Activated naive CD8-positive, alpha-beta T cell treated with anti-CD3 and anti-CD28 coated beads for 36 hours (primary cell): ENCODE results near the gene IBA57. TPM values are rescaled to one million over a fixed set of nuclear protein-coding genes. Genes with fewer than 3 reads are reported as not detected.
"Not testable (repeated sequence)": the region's sequence is repeated elsewhere in the genome, so short reads cannot be mapped to it uniquely, and the experiment has no call there.

Experiments
- DNase-seq: peaks from one replicate; pipeline ENCODE4 v3.0.0; 2021
- H3K27ac Mint-ChIP-seq: one replicate; pipeline ENCODE4 v1.8.0; 2022; ENCODE audit warnings: mild to moderate bottlenecking, moderate library complexity, mixed read lengths
- H3K27me3 Mint-ChIP-seq: one replicate; pipeline ENCODE4 v1.8.0; 2022; ENCODE audit warnings: mild to moderate bottlenecking, mixed read lengths
- H3K36me3 Mint-ChIP-seq: one replicate; pipeline ENCODE4 v1.8.0; 2021; ENCODE audit warnings: mild to moderate bottlenecking, mixed read lengths
- H3K4me1 Mint-ChIP-seq: one replicate; pipeline ENCODE4 v1.8.0; 2021; ENCODE audit warnings: mixed read lengths
- H3K4me3 Mint-ChIP-seq: one replicate; pipeline ENCODE4 v1.8.0; 2022; ENCODE audit warnings: mild to moderate bottlenecking, moderate library complexity, mixed read lengths
- H3K9me3 Mint-ChIP-seq: one replicate; pipeline ENCODE4 v1.8.0; 2022; ENCODE audit warnings: mixed read lengths
- total RNA-seq, 2 experiments: library from RNA; stranded (reverse); gene quantifications; one replicate each; pipeline ENCODE4 v1.2.3, GENCODE V29; 2021

IBA57 gene
- total RNA-seq, 2 experiments from 2014 or later: 18.1 to 19.3 TPM

DNA sequence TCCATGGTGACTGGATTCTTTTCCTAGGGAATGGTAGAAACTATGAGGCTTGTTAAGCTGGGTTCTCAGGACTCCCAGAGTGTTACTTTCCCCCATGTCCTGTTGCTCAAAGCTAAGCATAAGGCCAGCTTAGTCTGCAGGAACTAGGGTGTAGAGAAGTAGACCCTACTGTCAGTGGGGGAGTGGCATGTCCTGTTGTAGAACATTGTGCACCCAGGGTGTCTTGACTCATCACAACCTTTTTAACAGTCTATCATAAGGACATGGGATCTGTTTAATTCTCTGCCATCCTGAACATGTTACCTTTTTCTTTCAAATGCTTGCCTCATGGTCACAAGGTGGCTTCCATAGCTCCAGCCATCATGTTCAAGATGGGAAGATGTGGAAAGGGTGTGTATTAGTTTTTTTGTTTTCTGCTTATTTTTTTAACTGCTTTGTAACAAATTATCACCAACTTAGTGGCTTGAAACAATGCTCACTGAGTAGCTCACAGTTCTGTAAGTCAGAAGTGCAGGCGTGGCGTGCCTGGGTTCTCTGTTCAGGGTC, 59.6 kb downstream of the IBA57 start:
- Mint-ChIP-seq H3K4me3 (no peak overlapping the region), H3K4me1 (no peaks in the 10 kb centered on the region), H3K27ac (no peak overlapping the region), H3K36me3 (peaks cover 52% of the 10 kb centered on the region), H3K9me3 (peaks cover 5% of the 10 kb centered on the region), H3K27me3 (no peaks in the 10 kb centered on the region)
- DNase-seq: no peak

- H3K4me1 Mint-ChIP-seq: no peaks in the 10 kb centered on the region
- H3K9me3 Mint-ChIP-seq: peaks cover 5% of the 10 kb centered on the region
- peaks cover 55% of the 10 kb centered on the region for H3K36me3 Mint-ChIP-seq
- no peak overlapping the region for H3K4me3 Mint-ChIP-seq
- no peak overlapping the region for H3K27ac Mint-ChIP-seq
- no peaks in the 10 kb centered on the region for H3K27me3 Mint-ChIP-seq
- no peak for DNase-seq
Measured at GRCh38 chr1:228225740-228226139, 60.1 kb downstream of the IBA57 start.

DNA sequence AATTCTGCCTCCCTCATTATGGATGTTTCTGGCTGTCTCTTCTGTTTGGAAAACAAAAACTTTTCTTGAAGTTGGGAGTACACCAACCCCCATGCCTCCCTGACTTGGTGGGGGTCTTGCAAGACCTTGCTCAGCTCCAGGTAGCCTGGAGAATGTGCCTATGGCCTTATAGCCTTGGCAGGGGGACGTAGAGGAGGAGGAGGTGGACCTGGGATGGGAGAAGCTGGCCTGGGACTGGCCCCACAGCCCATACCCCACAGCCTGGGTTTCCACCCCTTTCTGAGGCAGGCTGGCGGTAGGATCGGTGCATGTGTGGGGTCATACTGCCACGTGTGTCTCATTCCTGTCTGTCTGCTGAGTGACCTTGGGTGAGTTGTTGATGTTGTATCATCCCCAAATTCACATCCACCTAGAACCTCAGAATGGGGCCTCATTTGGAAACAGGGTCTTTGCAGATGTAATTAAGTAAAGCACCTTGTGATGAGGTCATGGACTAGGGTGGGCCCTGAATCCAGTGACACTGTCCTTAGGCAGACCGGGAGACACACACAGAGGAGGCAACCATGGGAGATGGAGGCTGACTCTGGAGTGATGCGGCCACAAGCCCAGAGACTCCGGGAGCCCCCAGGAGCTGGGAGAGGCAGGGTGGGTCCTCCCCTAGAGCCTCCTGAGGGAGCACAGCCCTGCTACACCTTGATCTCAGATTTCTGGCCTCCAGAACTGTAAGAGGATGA, 60.7 kb downstream of the IBA57 start:
- no peak overlapping the region for H3K4me3 Mint-ChIP-seq
- H3K4me1 Mint-ChIP-seq: no peaks in the 10 kb centered on the region
- H3K36me3 Mint-ChIP-seq: peaks cover 56% of the 10 kb centered on the region
- peaks cover 5% of the 10 kb centered on the region for H3K9me3 Mint-ChIP-seq
- H3K27me3 Mint-ChIP-seq: no peaks in the 10 kb centered on the region
- DNase-seq: no peak
- H3K27ac Mint-ChIP-seq: no peak overlapping the region

DNA sequence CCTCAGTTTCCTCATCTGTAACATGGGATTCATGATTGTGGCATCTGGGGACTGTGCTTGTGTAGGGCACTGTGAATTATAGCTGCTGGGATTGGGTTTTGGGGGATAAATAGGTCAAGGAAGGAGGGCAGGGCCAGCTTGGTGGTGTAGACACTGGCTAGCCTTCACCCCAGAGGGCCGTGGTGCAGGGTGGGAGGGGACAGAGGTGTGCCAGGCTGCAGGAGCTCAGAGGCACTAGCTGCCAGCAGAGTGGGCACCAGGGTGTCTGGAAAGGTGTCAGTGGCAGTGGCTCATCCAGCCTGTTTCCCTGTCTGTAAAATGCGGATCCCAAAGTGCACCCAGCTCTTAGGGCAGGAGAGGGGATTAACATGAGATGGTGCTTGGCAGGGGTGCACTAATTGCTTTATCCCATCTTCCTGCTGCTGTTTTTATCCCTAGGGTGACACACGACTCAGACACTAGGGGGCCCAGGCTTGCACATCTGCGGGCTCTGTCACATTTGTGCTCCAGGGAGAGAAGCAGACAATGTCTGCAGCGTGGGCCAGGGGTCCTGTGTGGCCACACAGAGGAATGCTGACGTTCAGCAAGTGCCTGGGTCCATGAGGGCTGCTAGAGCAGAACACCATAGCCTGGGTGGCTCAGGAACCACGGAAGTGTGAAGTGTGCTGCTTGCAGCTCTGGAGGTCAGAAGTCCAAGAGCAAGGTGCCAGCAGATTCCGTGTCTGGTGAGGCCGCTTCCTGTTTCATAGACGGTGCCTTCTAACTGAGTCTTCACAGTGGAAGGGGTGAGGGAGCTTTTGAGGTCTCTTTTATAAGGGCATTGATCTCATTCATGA, 61.6 kb downstream of the IBA57 start:
- Mint-ChIP-seq H3K4me1 (no peaks in the 10 kb centered on the region), H3K27me3 (no peaks in the 10 kb centered on the region), H3K9me3 (peaks cover 5% of the 10 kb centered on the region), H3K27ac (no peak overlapping the region), H3K4me3 (no peak overlapping the region), H3K36me3 (peaks cover 56% of the 10 kb centered on the region)
- DNase-seq: no peak

GRCh38 chr1:228228147-228228546, 62.5 kb downstream of the IBA57 start:
- H3K27ac Mint-ChIP-seq, H3K27me3 Mint-ChIP-seq: not testable (repeated sequence)

DNA sequence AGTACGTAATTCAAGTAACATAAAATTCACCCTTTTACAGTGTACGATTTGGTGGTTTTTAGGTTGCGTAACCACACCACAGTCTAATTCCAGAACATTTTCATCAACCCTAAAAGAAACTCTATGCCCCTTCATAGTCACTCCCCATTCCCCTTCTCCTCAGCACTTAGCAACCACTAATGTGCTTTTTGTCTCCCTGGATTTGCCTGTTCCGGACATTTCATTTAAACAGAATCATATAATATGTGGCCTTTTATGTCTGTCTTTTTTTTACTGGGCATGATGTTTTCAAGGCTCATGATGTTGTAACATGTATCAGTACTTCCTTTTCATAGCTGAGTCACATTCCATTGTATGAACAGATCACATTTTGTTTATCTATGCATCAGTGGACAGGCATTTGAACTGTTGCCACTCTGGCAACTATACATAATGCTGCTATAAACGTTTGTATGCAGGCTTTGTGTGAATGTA, 63.0 kb downstream of the IBA57 start:
- Mint-ChIP-seq H3K4me3 (no peak overlapping the region), H3K9me3 (peaks cover 14% of the 10 kb centered on the region)

More at GRCh38 chr1:228228147-228228546, 62.5 kb downstream of the IBA57 start:
- not testable (repeated sequence) for H3K9me3 Mint-ChIP-seq, H3K4me1 Mint-ChIP-seq, DNase-seq, H3K4me3 Mint-ChIP-seq
- H3K36me3 Mint-ChIP-seq: peaks cover 60% of the 10 kb centered on the region

GRCh38 chr1:228231189-228231588, 65.6 kb downstream of the IBA57 start:
- Mint-ChIP-seq H3K4me1 (no peaks in the 10 kb centered on the region), H3K4me3 (no peak overlapping the region), H3K9me3 (peaks cover 24% of the 10 kb centered on the region), H3K27me3 (no peaks in the 10 kb centered on the region), H3K36me3 (peaks cover 58% of the 10 kb centered on the region), H3K27ac (no peak overlapping the region)
- no peak for DNase-seq

More for the DNA sequence above, 63.0 kb downstream of the IBA57 start:
- no peak for DNase-seq
- Mint-ChIP-seq H3K4me1 (no peaks in the 10 kb centered on the region), H3K27me3 (no peaks in the 10 kb centered on the region), H3K36me3 (peaks cover 60% of the 10 kb centered on the region), H3K27ac (no peak overlapping the region)

Other genes with a start within 250 kb of the IBA57 start
- not detected for gene WNT9A, start 217.9 kb upstream of the IBA57 start, total RNA-seq
- gene WNT3A, start 158.8 kb upstream of the IBA57 start, total RNA-seq: not detected
- gene ARF1, start 83.1 kb upstream of the IBA57 start, total RNA-seq: 100 to 1,000 TPM; 342 to 350 TPM
- gene C1orf35, start 62.5 kb upstream of the IBA57 start, total RNA-seq: 10 to 100 TPM; 24.4 to 26.1 TPM
- gene MRPL55, start 56.5 kb upstream of the IBA57 start, total RNA-seq: 10 to 100 TPM; 75.0 to 82.4 TPM
- gene GUK1, start 25.5 kb upstream of the IBA57 start, total RNA-seq: 100 to 1,000 TPM; 294 to 304 TPM
- gene GJC2, start 15.9 kb upstream of the IBA57 start, total RNA-seq: 1 to 10 TPM; 1.1 to 1.2 TPM
- 10 to 100 TPM; 13.7 to 14.9 TPM for gene OBSCN, start 42.2 kb downstream of the IBA57 start, total RNA-seq
- gene TRIM11, start 241.0 kb downstream of the IBA57 start, total RNA-seq: 10 to 100 TPM; 32.7 to 36.1 TPM